SU-DHL-6 (cell line): Measurements from ENCODE around the gene TFEB.

ENCODE experiments used
- CTCF ChIP-seq: fragments of 200-600 bp; sonication (generic); IDR thresholded peaks from one replicate; pipeline ENCODE4 v1.5.1; 2017; ENCODE audit warnings: antibody characterized with exemption, mild to moderate bottlenecking, low read length, moderate library complexity; ENCODE audit not compliant: insufficient read depth, poor library complexity, severe bottlenecking
- EZH2phosphoT487 ChIP-seq: fragments of 200-600 bp; sonication (generic), shearing (Covaris generic); conservative IDR thresholded peaks from 2 replicates; pipeline ENCODE4 v1.6.1; 2018; ENCODE audit warnings: mild to moderate bottlenecking, antibody characterized with exemption, low read length, moderate library complexity, mixed read lengths

- no peak for TF ChIP-seq CTCF
- TF ChIP-seq EZH2phosphoT487, result no peak
Measured at GRCh38 chr6:41643899-41644269, 91.5 kb downstream of the TFEB start.
